Astrocyte (in vitro differentiated cells and primary cell): ENCODE data around the gene AATF. TPM values are rescaled to one million over a fixed set of nuclear protein-coding genes. Genes with fewer than 3 reads are reported as not detected.

Source experiments
- DNase-seq: peaks from one replicate; pipeline ENCODE4 v3.0.0-alpha.2; 2010; ENCODE audit warnings: low read depth
- FAIRE-seq: peaks from 2 replicates; lab custom pipeline; 2011; peaks lifted over from hg19 to GRCh38; lab: Jason Lieb, UNC
- H2AFZ ChIP-seq: 2 replicates; pipeline ENCODE4 v1.6.0; 2012; ENCODE audit warnings: low read depth, low read length, inconsistent platforms
- H3K27ac ChIP-seq: 2 replicates; pipeline ENCODE4 v1.5.1; 2011; ENCODE audit warnings: low read depth, low read length, inconsistent platforms
- H3K27me3 ChIP-seq: 2 replicates; pipeline ENCODE4 v1.6.0; 2011; ENCODE audit warnings: low read length, inconsistent platforms; ENCODE audit not compliant: insufficient read depth
- H3K36me3 ChIP-seq: 2 replicates; pipeline ENCODE4 v1.5.1; 2011; ENCODE audit warnings: low read length, inconsistent platforms; ENCODE audit not compliant: insufficient read depth
- H3K4me1 ChIP-seq: 2 replicates; pipeline ENCODE4 v1.5.1; 2011; ENCODE audit warnings: low read length, inconsistent platforms; ENCODE audit not compliant: insufficient read depth
- H3K4me2 ChIP-seq: 2 replicates; pipeline ENCODE4 v1.6.0; 2012; ENCODE audit warnings: low read length, inconsistent platforms
- H3K4me3 ChIP-seq: 2 replicates; pipeline ENCODE4 v1.5.1; 2011; ENCODE audit warnings: low read depth, mild to moderate bottlenecking, low read length, inconsistent platforms; ENCODE audit not compliant: insufficient read depth
- H3K79me2 ChIP-seq: 2 replicates; pipeline ENCODE4 v1.6.0; 2012; ENCODE audit warnings: mild to moderate bottlenecking, low read length, inconsistent platforms; ENCODE audit not compliant: insufficient read depth
- H3K9ac ChIP-seq: 2 replicates; pipeline ENCODE4 v1.6.0; 2012; ENCODE audit warnings: mild to moderate bottlenecking, low read length, inconsistent platforms
- H3K9me3 ChIP-seq: 2 replicates; pipeline ENCODE4 v1.5.1; 2012; ENCODE audit warnings: low read depth, mild to moderate bottlenecking, low read length, inconsistent platforms; ENCODE audit not compliant: insufficient read depth
- H4K20me1 ChIP-seq: 2 replicates; pipeline ENCODE4 v1.6.0; 2012; ENCODE audit warnings: low read length, inconsistent platforms; ENCODE audit not compliant: insufficient read depth
- H3K27ac Mint-ChIP-seq: one replicate; pipeline ENCODE4 v1.8.0; 2021; ENCODE audit warnings: mild to moderate bottlenecking, mixed read lengths; ENCODE audit not compliant: unreplicated experiment
- H3K27me3 Mint-ChIP-seq: one replicate; pipeline ENCODE4 v1.8.0; 2021; ENCODE audit warnings: low read depth, mixed read lengths; ENCODE audit not compliant: unreplicated experiment
- H3K36me3 Mint-ChIP-seq: one replicate; pipeline ENCODE4 v1.8.0; 2021; ENCODE audit warnings: low read depth, mixed read lengths; ENCODE audit not compliant: unreplicated experiment
- H3K4me1 Mint-ChIP-seq: one replicate; pipeline ENCODE4 v1.8.0; 2021; ENCODE audit warnings: low read depth, mixed read lengths; ENCODE audit not compliant: unreplicated experiment
- H3K4me3 Mint-ChIP-seq: one replicate; pipeline ENCODE4 v1.8.0; 2021; ENCODE audit warnings: mild to moderate bottlenecking, moderate library complexity, mixed read lengths; ENCODE audit not compliant: unreplicated experiment
- H3K9me3 Mint-ChIP-seq: one replicate; pipeline ENCODE4 v1.8.0; 2021; ENCODE audit warnings: mild to moderate bottlenecking, mixed read lengths; ENCODE audit not compliant: unreplicated experiment
- EZH2 ChIP-seq: IDR thresholded peaks from 2 replicates; pipeline ENCODE4 v1.6.1; 2012; ENCODE audit warnings: mild to moderate bottlenecking, low read length, inconsistent platforms; ENCODE audit not compliant: insufficient read depth
- total RNA-seq: library from RNA; stranded (reverse); gene quantifications from 2 replicates; pipeline ENCODE4 v1.2.1, GENCODE V29; 2021
- TF ChIP-seq, protein P1 (sequence below): IDR thresholded peaks from 2 replicates; pipeline ENCODE4 v1.5.1; 2011; ENCODE audit warnings: low read depth, mild to moderate bottlenecking, inconsistent platforms, low read length, moderate library complexity; ENCODE audit not compliant: insufficient read depth

Gene AATF
- total RNA-seq, 1 donor from 2014 or later = 47.1 TPM

DNA sequence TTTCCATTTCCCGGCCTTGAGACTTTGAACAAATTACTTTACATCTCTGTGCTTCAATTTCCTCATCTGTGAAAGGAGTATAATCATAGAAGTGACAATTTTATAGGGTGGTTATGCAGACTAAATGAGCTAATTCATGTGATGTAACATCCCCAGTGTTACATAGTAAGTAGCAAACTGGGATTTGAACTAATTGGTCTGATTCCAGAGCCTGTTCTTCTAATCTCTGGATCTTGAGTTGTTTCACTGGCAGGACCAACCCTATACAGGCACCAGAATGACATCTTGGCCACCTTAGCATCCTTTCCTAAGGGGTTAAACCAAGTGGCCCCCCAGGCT, 77.7 kb downstream of the AATF start:
- no peak for DNase-seq
- Histone ChIP-seq H2AFZ (no peak overlapping the region), H3K9ac (no peak overlapping the region), H3K4me3 (no peak overlapping the region), H4K20me1 (peaks cover 4% of the 10 kb centered on the region), H3K36me3 (peaks cover 5% of the 10 kb centered on the region), H3K9me3 (no peaks in the 10 kb centered on the region), H3K4me2 (no peak overlapping the region), H3K79me2 (no peaks in the 10 kb centered on the region), H3K27me3 (no peaks in the 10 kb centered on the region), H3K27ac (no peak overlapping the region), H3K4me1 (no peaks in the 10 kb centered on the region)
- no peak overlapping the region for H3K27ac Mint-ChIP-seq
- H3K4me3 Mint-ChIP-seq = no peak overlapping the region
- TF ChIP-seq, protein P1, sequence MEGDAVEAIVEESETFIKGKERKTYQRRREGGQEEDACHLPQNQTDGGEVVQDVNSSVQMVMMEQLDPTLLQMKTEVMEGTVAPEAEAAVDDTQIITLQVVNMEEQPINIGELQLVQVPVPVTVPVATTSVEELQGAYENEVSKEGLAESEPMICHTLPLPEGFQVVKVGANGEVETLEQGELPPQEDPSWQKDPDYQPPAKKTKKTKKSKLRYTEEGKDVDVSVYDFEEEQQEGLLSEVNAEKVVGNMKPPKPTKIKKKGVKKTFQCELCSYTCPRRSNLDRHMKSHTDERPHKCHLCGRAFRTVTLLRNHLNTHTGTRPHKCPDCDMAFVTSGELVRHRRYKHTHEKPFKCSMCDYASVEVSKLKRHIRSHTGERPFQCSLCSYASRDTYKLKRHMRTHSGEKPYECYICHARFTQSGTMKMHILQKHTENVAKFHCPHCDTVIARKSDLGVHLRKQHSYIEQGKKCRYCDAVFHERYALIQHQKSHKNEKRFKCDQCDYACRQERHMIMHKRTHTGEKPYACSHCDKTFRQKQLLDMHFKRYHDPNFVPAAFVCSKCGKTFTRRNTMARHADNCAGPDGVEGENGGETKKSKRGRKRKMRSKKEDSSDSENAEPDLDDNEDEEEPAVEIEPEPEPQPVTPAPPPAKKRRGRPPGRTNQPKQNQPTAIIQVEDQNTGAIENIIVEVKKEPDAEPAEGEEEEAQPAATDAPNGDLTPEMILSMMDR = no peak
- no peak for TF ChIP-seq EZH2
- FAIRE-seq = no peak
- peaks cover 11% of the 10 kb centered on the region for H3K4me1 Mint-ChIP-seq
- H3K36me3 Mint-ChIP-seq = peaks cover 4% of the 10 kb centered on the region
- H3K27me3 Mint-ChIP-seq = no peaks in the 10 kb centered on the region
- H3K9me3 Mint-ChIP-seq = no peaks in the 10 kb centered on the region

GRCh38 chr17:37028040-37028439, 79.3 kb downstream of the AATF start:
- Histone ChIP-seq H3K4me2 (no peak overlapping the region), H2AFZ (no peak overlapping the region), H4K20me1 (peaks cover 4% of the 10 kb centered on the region), H3K27ac (no peak overlapping the region), H3K27me3 (no peaks in the 10 kb centered on the region), H3K36me3 (peaks cover 5% of the 10 kb centered on the region), H3K9me3 (no peaks in the 10 kb centered on the region), H3K79me2 (no peaks in the 10 kb centered on the region), H3K4me3 (no peak overlapping the region), H3K9ac (no peak overlapping the region), H3K4me1 (no peaks in the 10 kb centered on the region)
- FAIRE-seq (no peak), DNase-seq (no peak)
- Mint-ChIP-seq H3K4me1 (peaks cover 11% of the 10 kb centered on the region), H3K4me3 (no peak overlapping the region), H3K36me3 (peaks cover 4% of the 10 kb centered on the region), H3K27ac (no peak overlapping the region), H3K27me3 (no peaks in the 10 kb centered on the region), H3K9me3 (no peaks in the 10 kb centered on the region)
- TF ChIP-seq, protein P1 = no peak
- TF ChIP-seq EZH2 = no peak

DNA sequence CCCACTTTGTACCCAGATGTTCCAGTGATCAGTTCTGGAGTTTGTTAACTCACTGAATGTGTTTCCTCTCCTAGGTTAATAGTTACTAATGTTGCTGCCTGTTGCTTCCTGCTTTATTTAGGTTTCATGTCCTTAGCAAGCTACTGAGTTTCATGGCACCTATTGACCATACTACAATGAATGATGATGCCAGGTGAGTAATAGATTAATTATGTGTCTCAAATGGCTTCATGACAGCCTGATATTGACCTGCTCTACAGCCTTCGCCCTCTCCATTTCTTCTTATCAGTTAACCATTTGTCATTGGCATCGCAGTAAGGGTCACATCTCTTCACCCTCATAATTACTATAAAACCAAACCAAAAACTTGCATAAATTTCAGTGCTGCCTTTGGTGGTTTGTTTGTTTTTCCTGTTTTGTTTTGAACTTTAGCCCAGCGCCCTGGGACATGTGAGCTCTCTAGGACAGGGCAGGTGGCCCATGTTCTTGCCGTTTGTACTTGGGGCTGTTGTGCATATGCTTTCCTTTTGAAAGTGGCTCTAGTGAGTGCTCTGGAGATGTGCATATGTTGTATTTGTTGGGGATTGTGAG, 82.8 kb downstream of the AATF start:
- FAIRE-seq (no peak), DNase-seq (no peak)
- H3K4me3 ChIP-seq = no peak overlapping the region
- no peak for TF ChIP-seq EZH2
- TF ChIP-seq, protein P1 = no peak
- no peaks in the 10 kb centered on the region for H3K9me3 ChIP-seq
- H4K20me1 ChIP-seq = no peaks in the 10 kb centered on the region
- Mint-ChIP-seq H3K36me3 (peaks cover 3% of the 10 kb centered on the region), H3K4me3 (no peak overlapping the region), H3K4me1 (peaks cover 4% of the 10 kb centered on the region), H3K27ac (no peak overlapping the region), H3K27me3 (no peaks in the 10 kb centered on the region), H3K9me3 (no peaks in the 10 kb centered on the region)
- no peak overlapping the region for H2AFZ ChIP-seq
- H3K27ac ChIP-seq = no peak overlapping the region
- H3K27me3 ChIP-seq = no peaks in the 10 kb centered on the region
- H3K36me3 ChIP-seq = peaks cover 5% of the 10 kb centered on the region
- H3K4me2 ChIP-seq = no peak overlapping the region
- H3K4me1 ChIP-seq = no peaks in the 10 kb centered on the region
- H3K79me2 ChIP-seq = no peaks in the 10 kb centered on the region
- H3K9ac ChIP-seq = no peak overlapping the region
